HG03565 (cell line): ENCODE results near the gene UPK3BL1.
"Not testable (repeated sequence)": the region's sequence is repeated elsewhere in the genome, so short reads cannot be mapped to it uniquely, and the experiment has no call there.

ENCODE experiments used
- ATAC-seq: cut with Tn5 transposase; IDR thresholded peaks from one replicate; pipeline ENCODE4 v1.9.1; 2021; ENCODE audit warnings: mild to moderate bottlenecking, moderate library complexity; ENCODE audit not compliant: unreplicated experiment

The UPK3BL1 gene, protein sequence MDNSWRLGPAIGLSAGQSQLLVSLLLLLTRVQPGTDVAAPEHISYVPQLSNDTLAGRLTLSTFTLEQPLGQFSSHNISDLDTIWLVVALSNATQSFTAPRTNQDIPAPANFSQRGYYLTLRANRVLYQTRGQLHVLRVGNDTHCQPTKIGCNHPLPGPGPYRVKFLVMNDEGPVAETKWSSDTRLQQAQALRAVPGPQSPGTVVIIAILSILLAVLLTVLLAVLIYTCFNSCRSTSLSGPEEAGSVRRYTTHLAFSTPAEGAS

DNA sequence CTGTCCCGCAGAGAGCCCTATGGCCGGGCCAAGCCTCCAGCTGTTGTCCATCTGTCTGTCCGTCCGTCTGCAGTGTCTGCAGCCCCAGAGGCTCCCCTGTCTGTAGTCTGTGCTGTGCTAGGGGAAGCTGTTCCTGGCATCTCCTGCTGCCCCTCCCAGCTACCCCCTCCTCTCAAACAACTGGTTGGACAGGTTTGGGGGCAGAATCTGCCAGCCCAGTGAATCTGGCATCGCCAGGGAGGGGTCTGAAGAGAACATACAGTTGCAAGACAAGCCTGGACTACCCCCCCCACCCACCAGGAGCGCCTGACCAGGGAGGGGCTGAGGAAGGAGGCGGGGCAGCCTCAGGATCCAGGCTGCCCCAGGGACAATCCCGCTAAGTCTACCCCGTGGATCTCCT, at the start of gene UPK3BL1:
TSS of gene UPK3BL1 (minus strand) at position 101 of the 400 bp plus-strand sequence. CDS start at position 51, 50 bp downstream.
- not testable (repeated sequence) for ATAC-seq

DNA sequence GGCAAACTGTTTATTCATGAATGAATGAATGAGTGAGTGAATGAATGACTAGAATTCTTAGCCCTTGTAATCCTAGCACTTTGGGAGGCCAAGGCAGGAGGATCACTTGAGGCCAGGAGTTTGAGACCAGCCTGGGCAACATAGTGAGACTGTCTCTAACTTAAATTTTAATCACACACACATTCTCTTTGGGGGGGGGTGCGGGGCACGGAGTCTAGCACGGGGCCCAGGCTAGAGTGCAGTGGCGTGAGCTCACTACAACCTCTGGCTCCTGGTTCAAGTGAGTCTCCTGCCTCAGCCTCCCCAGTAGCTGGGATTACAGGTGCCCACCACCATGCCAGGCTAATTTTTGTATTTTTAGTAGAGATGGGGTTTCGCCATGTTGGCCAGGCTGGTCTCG, 48.0 kb upstream of the UPK3BL1 start:
- ATAC-seq = not testable (repeated sequence)

DNA sequence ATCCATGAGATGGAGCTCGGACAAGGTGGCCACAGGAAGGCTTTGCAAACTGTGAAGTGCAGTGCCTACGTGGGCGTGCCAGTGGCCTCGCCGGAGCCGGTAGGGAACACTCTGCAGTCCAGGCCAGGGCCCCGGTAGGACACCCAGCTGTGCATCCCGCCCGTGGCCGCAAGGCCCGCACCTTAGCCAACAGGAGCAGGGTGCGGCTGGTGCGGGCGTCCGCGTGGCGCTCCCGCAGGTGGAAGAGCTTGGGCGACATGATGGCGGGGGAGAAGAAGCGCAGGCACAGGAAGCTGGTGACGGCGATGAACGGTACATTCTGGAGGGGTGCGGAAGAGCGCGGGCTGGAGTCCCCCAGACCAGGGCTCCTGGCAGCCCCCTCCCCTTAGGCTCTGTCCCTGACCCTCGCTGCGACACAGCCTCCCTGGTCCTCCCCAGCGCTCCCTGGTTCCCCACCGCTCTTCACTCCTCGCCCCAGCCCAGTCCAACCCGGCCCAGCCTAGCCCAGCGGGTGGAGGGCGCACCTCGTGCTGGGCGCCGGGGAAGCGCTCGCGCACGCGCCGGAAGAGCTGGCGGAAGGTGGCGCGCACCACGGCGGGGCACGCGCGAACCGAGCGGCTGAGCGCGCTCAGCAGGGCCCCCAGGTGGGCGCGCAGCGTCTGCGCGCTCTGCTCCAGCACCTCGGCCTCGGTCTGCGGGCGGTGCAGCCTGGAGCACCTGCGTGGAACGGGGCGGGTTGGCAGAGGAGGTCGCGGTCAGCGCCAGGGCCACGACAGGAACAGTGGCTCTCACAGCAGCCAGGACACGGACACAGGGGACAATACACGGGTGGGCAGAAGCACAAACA, 47.1 kb upstream of the UPK3BL1 start:
- ATAC-seq = peak; percentile 56

DNA sequence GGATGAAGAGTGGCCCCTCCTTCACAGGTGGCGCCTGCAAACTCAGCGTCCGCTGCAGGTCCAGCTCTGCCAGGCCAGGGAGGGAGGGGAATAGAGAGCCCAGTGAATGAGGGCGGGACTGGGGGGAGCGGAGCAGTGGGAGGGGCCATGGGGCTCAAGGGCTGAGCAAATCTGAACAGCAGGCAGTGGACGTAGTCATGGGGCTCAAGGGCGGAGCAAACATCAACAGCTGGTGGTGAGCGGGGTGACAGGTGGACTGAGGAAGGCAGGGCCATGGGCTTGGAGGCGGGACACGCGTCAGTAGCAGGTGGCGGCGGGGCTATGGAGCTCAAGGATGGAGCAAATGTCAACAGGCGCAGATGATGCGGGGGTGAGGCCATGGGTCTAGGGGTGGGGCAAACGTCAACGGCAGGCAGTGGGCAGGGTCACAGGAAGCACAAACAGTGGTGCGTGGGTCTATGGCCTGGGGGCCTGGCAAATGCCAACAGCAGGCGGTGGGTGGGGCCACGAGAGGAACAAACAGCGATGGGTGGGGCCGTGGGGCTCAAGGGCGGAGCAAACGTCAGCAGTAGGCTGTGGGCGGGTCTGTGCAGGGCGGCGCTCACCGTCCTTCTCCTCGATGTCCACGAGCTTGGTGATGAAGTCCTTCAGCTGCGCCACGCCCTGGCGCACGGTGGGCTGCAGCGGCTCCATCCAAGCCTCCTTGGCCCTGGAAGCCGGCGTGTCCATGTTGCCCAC, 45.9 kb upstream of the UPK3BL1 start:
- ATAC-seq = peak; percentile 47

DNA sequence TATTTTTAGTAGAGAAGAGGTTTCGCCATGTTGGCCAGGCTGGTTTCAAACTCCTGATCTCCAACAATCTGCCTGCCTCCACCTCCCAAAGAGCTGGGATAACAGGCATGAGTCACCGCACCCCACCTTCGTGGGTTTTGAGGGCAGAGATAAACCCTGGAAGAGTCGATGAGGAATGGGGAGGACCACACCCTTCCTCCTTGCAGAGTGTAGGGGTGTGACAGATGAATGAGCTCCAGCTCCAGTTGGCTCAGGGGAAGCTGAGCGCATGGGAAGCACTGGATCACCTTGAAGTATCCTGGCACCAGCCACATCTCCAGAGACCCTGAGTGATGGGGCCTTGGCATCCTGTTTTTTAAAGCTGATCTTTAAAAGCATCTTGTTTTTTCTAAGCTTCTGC, 40.0 kb upstream of the UPK3BL1 start:
- ATAC-seq = not testable (repeated sequence)

DNA sequence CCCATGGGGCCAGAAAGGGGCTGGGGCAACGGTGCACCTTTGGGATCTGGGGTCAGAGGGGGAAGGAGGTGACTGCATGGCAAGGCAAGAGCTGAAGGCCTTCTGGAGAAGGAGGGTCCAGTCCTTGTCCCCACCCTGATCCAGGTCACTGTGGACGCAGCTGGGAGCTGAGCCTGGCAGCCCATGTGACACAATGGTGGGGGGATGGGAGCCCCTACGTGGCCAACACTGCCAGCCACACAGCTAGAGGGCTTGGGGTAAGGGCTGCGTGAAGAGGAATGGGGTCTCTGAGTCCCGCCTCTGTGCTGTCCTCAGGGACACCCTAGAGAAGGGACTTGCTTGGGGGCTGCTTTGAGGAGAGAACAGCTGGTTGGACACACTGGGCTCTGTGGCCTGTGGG, 38.2 kb upstream of the UPK3BL1 start:
- ATAC-seq = not testable (repeated sequence)

DNA sequence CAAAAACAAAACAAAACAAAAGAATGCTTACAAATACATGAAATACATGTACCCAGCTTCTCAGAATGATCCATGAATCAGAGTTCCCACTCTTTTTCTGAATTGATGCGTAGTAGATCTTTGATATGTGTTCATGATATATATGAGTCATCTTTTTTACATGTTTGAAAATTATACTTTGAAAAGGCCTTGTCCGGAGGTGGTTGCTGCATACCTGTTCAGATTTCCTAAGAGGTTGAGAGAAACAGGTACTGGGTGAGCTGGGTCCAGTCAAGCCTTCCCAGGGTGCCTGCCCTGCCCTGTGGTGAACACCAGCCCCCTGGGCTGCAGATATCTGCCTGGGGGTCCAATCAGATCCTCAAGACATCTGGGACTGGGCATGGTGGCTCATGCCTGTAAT, 33.0 kb upstream of the UPK3BL1 start:
- ATAC-seq = not testable (repeated sequence)

DNA sequence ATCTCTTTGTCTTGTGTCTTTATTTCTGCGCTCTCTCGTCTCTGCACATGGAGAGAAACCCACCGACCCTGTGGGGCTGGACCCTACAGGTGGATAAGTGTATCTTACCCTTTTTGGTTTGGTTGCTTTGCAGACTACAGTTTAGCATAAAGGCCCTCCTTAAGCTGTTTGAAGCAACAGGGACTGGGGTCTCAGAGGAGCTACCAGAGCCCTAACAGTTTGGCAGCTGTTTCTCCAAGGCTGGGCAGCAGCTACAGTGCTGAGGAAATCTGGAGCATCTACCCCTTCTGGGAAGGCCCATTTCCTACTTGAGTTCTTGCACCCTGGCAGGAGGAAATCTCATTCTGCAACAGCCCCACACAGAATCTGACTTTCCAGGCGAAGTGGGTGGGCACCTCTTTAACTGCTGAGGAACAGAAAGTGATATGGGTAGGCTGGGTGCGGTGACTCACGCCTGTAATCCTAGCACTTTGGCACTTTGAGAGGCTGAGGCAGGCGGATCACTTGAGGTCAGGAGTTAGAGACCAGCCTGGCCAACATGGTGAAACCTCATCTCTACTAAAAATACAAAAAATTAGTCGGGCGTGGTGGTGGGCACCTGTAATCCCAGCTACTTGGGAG, 31.0 kb upstream of the UPK3BL1 start:
- not testable (repeated sequence) for ATAC-seq

DNA sequence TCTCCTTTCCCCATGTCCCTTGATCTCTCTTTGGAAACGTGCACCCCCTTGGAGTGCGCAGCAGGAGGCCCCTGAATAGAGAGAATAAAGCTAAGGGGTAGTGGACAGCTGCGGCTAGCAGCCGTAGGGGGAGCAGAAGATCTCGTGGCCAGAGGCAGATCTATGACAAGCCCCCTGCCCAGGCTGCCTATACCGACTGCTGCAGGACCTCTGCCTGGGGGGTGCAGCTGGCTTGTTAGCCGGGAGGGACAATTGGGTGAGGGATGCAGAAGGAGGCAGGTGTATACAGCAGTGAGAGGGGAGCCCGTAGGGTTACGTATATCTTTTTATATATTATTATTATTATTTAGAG, 29.3 kb upstream of the UPK3BL1 start:
- not testable (repeated sequence) for ATAC-seq

DNA sequence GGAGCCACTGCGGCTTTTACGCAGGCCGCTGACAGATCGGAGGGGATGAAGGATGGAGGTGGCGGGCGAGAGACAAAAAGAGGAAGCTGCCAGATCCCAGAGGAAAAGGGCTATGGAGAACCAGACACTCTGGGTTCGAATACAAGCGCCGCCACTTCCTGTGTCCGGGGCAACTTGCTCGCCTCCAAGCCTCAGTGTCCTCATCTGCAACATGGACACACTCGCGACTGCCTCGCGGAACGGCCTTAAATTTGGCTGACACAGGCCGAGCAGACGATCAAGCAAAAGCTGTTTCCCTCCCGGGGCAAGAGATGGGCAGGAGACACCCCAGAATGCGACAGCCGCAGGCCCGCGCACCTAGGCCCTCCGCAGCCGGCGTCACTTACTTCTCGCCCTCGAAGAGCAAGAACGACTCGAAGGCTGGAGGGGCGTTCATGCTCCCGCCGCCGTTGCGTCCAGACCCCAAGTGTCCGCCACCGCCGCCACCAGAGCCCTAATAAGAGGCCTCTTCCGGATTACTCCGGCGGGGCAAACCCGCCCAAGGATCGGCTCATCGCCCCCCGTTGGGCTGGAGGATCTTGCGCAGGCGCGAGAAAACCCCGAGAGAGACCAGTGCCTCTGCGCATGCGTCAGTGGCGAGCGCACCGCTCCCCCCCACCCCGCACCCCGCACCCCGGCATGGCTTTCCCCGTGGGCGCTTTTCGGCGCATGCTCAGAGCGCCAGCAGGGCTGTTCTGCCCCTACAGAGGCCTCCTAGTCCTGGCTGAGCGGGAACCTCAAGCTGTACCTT, 28.8 kb upstream of the UPK3BL1 start, which contains the start of gene POLR2J2:
TSS of gene POLR2J2 (minus strand) at position 498 of the 790 bp plus-strand sequence. CDS start at position 436, 62 bp downstream.
- ATAC-seq = peak; percentile 61

DNA sequence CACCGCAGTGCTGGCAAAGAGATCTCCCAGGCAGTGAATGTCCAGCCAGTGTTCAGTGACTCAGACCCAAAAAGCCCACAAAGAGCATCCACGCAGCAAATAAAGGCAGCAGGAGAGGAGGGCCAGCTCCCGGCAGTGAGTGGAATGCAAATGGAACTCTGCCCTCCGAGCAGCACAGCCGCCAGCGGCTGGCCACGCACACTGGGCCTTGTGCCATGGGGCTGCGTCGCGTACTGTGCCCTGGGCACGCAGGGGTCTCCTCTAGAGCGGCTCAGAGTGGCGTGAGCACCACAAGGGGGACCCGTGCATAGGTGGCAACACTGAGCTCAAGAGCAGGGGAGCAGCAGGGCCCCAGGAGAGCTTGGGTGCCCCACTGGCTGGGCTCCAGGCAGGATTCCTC, 24.9 kb upstream of the UPK3BL1 start:
- ATAC-seq = not testable (repeated sequence)

DNA sequence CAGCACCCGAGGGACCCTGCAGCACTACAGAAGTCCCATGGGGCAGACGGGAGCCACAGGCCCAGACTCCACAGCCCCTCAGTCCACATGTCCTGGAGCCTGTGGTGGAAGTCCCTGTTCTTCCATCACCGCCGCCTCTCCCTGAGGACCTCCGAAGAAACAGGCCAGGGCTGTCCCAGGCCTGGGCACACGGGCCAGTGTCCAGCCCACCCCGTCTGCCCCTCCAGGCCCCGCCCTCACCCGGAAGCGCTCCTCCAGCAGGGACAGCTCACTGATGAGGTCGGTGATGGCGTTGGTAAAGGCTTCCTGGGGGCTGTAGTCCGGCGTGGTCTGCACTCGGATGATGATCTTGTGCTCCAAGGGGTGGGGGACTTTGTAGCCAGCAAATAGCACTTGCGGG, 24.3 kb upstream of the UPK3BL1 start:
- ATAC-seq = not testable (repeated sequence)

DNA sequence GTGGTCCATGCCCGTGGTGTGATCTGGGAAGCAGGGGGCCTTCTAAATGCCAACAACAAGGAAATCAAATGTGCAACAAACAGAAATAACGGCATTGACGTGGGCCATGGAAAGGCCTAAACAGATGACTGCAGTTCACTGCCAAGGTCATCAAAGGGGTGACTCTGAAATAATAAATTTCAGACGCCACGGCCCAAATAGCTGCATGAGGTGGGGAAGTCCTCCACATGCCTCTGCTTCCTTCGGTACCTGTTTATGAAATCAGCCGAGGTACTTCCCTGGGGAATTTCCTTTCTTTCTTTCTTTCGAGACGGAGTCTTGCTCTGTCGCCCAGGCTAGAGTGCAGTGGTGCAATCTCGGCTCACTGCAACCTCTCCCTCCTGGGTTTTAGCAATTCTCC, 22.2 kb upstream of the UPK3BL1 start:
- ATAC-seq = not testable (repeated sequence)

DNA sequence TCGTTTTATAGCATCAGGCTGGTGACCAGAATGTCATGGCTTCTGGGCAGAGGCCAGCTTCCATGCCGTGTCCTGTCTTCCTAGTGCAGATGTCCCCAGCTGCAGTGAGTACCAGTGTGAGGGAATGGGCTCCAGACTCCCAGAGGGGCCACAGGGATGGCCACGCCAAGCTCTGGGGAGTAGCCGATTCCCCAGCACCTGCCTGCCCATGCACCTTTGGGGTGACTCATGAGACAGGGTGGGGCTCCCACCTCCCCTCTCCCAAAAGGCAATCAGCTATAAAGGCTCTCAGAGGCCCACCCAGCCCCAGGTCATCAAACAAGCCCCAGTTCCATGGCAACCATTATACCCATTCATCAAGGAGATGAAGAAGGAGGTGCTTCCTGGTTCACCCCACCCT, 7.3 kb upstream of the UPK3BL1 start, which contains the start of gene SPDYE2B:
TSS of gene SPDYE2B (plus strand) at position 396 of the 400 bp plus-strand sequence. CDS start 2,030 bp downstream, outside the sequence.
- not testable (repeated sequence) for ATAC-seq

DNA sequence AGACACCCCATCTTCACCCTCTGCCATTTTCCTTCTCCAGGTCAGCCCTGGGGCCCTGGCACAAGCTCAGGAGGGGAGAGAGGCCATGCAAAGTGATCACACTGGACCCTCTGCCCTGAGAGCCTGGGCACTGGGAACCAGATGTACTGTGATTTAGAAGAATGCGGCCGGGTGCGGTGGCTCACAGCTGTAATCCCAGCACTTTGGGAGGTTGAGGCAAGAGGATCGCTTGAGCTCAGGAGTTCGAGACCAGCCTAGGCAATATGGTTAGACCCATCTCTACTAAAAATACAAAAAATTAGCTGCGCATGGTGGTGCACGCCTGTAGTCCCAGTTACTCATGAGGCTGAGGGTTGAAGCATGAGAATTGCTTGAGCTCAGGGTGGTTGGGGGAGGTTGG, 5.2 kb upstream of the UPK3BL1 start:
- not testable (repeated sequence) for ATAC-seq

DNA sequence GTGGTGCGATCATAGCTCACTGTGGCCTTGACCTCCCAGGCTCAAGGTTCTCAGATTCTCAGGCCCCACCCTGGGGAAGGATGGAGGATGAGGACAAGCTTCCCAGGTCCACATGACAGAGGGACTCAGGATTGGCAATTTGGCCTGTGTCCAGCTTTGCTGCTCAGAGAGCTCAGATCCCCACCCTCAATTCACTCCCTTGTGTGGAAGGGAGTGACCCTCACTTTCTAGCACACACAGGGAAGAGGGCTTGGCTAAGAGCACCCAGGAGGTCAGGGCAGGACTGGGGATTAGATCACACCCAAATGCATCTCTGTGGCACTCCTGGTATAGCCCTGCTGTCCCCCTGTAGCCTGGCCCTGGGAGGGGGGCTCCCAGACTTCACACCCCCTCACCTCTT, 813 bp upstream of the UPK3BL1 start:
- ATAC-seq = not testable (repeated sequence)

DNA sequence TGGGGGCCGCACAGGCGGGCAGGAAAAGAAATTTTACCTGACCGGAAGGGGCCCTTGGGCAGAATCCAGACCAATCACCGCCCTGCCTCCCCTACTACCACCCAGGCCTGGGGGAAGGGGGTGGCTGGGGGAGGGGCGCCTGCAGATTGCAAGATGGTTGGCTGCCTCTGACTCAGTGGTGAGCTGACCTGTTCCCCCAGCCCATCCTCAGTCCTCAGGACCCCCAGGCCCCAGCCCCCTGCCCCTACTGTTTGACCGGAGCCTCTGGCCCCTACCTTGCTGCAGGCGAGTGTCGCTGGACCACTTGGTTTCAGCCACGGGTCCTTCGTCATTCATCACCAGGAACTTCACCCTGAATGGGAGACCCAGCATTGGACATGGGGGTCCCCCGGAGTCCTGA, 3.7 kb downstream of the UPK3BL1 start:
- not testable (repeated sequence) for ATAC-seq

DNA sequence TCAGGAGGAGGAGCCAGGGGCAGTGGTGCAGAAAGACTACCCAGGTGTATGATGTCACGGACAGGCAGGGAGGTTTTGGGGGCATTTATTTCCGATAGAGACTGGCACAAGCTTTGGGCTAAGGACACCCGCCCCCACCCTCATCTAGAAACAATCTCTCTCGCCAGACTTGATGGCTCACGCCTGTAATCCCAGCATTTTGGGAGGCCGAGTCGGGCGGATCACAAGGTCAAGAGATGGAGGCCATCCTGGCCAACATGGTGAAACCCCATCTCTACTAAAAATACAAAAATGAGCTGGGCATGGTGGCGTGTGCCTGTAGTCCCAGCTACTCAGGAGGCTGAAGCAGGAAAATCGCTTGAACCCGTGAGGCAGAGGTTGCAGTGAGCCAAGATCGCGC, 5.6 kb downstream of the UPK3BL1 start:
- not testable (repeated sequence) for ATAC-seq

DNA sequence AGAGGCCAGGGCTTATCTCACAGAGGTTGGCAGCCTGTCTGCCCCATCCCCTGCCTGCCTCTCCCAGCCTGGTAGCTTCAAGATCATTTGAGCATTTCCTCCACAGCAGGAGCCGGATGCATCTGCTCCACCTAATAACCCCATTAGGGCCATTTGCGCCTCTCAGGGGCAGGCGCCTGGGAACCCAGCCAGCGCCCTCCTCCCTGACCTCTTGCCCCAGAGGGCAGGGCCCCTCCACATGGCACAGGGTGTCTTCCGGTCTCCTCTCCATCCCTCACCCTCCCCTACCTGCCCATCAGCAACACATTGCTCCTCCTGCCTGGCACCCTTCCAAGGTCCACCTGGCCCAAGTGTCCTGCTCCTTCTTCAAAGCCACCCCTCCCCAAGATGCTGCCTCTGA, 7.2 kb downstream of the UPK3BL1 start:
- ATAC-seq = not testable (repeated sequence)

DNA sequence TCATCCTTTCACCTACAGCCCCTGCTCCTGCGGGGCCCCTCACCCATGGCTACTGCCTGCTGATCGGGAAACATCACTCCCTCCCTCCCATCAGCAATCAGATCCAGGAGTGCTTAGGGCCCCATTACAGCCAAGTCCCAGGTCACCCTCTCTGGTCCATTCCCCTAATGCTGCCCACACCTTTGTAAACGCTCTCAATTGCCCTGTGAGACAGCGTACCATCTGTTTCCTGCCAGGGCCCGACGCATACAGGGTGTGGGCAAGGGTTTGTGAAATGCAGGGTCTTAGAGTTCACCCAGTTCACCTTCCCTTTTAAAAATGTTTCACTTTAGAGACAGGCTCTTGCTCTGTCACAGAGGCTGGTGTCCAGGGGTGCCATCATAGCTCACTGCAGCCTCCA, 8.3 kb downstream of the UPK3BL1 start:
- ATAC-seq = not testable (repeated sequence)
